ENCODE results near the gene TRABD2A. TPM values are rescaled to one million over a fixed set of nuclear protein-coding genes. Genes with fewer than 3 reads are reported as not detected.
"Not testable (repeated sequence)": the region's sequence is repeated elsewhere in the genome, so short reads cannot be mapped to it uniquely, and the experiment has no call there.

TRABD2A gene
- total RNA-seq, 1 donor from 2014 or later: not detected

DNA sequence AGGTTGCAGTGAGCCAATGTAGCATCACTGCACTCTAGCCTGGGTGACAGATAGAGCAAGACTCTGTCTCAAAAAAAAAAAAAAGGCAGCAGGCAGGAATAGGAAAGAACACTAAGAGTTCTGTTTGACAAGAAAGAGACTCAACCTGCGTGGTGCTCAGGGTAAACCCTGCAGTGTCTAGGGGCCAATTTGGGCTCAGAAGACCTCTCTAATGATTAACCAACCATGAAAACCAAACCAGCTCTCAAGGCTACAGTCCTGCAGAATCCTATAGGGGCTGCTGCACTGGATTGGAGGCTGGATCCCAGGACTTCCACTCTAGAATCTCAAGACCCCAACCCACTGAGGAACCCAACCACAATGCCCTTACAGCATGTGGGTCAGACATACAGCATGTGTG lies 2.4 kb downstream of the TRABD2A start:
- Mint-ChIP-seq H3K27me3 (ENCODE audit: unreplicated experiment) (peaks cover 26% of the 10 kb centered on the region), H3K27ac (ENCODE audit: unreplicated experiment) (no peak overlapping the region), H3K4me3 (ENCODE audit: unreplicated experiment) (no peak overlapping the region), H3K36me3 (ENCODE audit: unreplicated experiment) (peaks cover 8% of the 10 kb centered on the region), H3K4me1 (ENCODE audit: low read depth, unreplicated experiment) (peaks cover 12% of the 10 kb centered on the region), H3K9me3 (ENCODE audit: unreplicated experiment) (peaks cover 8% of the 10 kb centered on the region)
- TF ChIP-seq, protein P1, sequence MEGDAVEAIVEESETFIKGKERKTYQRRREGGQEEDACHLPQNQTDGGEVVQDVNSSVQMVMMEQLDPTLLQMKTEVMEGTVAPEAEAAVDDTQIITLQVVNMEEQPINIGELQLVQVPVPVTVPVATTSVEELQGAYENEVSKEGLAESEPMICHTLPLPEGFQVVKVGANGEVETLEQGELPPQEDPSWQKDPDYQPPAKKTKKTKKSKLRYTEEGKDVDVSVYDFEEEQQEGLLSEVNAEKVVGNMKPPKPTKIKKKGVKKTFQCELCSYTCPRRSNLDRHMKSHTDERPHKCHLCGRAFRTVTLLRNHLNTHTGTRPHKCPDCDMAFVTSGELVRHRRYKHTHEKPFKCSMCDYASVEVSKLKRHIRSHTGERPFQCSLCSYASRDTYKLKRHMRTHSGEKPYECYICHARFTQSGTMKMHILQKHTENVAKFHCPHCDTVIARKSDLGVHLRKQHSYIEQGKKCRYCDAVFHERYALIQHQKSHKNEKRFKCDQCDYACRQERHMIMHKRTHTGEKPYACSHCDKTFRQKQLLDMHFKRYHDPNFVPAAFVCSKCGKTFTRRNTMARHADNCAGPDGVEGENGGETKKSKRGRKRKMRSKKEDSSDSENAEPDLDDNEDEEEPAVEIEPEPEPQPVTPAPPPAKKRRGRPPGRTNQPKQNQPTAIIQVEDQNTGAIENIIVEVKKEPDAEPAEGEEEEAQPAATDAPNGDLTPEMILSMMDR (IDR thresholded peaks at IDR 0.05; ENCODE audit: partially characterized antibody, unreplicated experiment): no peak
- no peak for DNase-seq

DNA sequence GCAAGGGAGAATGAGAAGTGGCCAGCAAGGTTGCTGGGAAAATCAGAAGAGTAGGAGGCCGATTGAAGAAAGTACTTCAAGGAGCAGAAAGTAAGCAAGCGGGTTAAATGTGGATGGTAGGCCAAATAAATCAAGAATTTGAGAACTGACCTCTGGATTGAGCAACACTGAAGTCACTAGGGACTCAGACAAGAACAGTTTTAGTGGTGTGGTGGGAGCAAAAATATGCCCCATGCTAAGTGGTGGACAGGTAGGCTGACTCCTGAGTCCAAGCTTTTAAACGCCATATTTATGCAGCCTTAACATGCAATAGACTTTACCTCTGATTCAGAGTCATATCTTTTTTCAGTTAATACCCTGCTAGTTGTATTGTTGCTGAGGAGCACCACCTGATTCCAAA lies 4.5 kb downstream of the TRABD2A start:
- Mint-ChIP-seq H3K27me3 (ENCODE audit: unreplicated experiment) (peaks cover 16% of the 10 kb centered on the region), H3K36me3 (ENCODE audit: unreplicated experiment) (peaks cover 8% of the 10 kb centered on the region), H3K4me1 (ENCODE audit: low read depth, unreplicated experiment) (peaks cover 6% of the 10 kb centered on the region), H3K27ac (ENCODE audit: unreplicated experiment) (no peak overlapping the region), H3K9me3 (ENCODE audit: unreplicated experiment) (peaks cover 8% of the 10 kb centered on the region), H3K4me3 (ENCODE audit: unreplicated experiment) (no peak overlapping the region)
- DNase-seq: no peak
- TF ChIP-seq, protein P1 (IDR thresholded peaks at IDR 0.05; ENCODE audit: partially characterized antibody, unreplicated experiment): no peak

DNA sequence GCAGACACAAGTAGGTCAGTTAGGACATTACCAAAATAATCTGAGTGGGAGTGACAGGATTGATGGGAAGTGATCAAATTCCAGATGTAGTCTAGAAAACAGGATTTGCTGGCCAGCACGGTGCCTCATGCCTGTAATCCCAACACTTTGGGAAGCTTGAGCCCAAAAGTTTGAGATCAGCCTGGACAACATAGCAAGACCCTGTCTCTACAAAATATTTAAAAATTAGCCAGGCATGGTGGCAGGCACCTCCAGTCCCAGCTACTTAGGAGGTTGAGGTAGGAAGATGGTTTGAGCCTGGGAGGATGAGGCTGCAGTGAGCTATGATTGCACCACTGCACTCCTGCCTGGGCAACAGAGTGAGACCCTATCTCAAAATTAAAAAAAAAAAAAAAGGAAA lies 5.3 kb downstream of the TRABD2A start:
- H3K4me3 Mint-ChIP-seq (ENCODE audit: unreplicated experiment); DNase-seq; H3K4me1 Mint-ChIP-seq (ENCODE audit: low read depth, unreplicated experiment); H3K27ac Mint-ChIP-seq (ENCODE audit: unreplicated experiment); H3K9me3 Mint-ChIP-seq (ENCODE audit: unreplicated experiment); H3K36me3 Mint-ChIP-seq (ENCODE audit: unreplicated experiment): not testable (repeated sequence)
- H3K27me3 Mint-ChIP-seq (ENCODE audit: unreplicated experiment): peaks cover 14% of the 10 kb centered on the region

DNA sequence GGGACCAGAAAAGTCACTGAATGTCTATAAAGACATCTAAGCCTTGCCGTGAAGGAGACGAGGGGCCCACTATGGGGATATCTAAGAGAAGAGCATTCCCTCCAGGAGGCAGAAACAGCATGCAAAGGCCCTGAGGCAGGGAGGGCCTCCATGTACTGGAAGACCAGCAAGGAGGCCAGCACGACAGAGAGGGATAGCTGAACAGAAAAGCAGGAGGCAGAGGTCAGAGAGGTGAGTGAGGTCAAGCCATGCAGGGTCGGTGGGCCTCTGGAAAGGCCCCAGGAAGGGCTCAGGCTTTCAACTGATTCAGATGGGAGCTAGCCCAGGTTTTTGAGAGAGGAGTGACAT lies 5.7 kb downstream of the TRABD2A start:
- Mint-ChIP-seq H3K9me3 (ENCODE audit: unreplicated experiment) (peaks cover 8% of the 10 kb centered on the region), H3K4me3 (ENCODE audit: unreplicated experiment) (no peak overlapping the region), H3K36me3 (ENCODE audit: unreplicated experiment) (peaks cover 8% of the 10 kb centered on the region), H3K27me3 (ENCODE audit: unreplicated experiment) (peaks cover 14% of the 10 kb centered on the region), H3K27ac (ENCODE audit: unreplicated experiment) (no peak overlapping the region), H3K4me1 (ENCODE audit: low read depth, unreplicated experiment) (peaks cover 1% of the 10 kb centered on the region)
- no peak for DNase-seq
- TF ChIP-seq, protein P1 (IDR thresholded peaks at IDR 0.05; ENCODE audit: partially characterized antibody, unreplicated experiment): no peak

DNA sequence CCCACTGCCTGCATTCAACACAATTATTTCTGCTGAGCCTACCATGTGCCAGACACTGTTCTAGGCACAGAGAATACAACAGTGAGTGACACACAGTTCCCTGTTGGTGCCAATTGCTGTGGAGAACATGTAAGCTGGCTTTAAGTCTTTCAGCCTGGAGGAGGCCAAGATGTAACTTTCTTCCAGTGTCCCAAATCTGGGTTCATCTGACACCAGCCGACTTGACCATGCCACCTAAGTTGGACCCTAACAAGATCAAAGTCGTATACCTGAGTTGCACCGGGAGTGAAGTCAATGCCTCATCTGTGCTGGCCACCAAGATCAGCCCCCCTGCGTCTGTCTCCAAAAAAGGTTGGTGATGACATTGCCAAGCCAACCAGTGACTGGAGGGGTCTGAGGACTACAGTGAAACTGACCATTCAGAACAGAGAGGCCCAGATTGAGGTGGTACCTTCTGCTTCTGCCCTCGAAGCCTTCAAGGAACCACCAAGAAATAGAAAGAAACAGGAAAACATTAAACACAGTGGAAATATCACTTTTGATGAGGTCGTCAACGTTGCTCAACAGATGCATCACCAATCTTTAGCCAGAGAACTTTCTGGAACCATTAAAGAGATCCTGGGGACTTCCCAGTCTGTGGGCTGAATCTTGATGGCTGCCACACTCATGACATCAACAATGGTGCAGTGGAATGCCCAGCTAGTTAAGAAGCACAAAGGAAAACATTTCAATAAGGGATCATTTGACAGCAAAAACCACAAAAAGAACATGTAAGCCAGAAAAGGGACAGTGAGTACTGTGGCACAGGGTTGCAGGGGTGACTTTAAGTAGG lies 6.3 kb downstream of the TRABD2A start:
- peaks cover 8% of the 10 kb centered on the region for H3K36me3 Mint-ChIP-seq (ENCODE audit: unreplicated experiment)
- TF ChIP-seq, protein P1 (IDR thresholded peaks at IDR 0.05; ENCODE audit: partially characterized antibody, unreplicated experiment): no peak
- no peak for DNase-seq
- no peak overlapping the region for H3K4me3 Mint-ChIP-seq (ENCODE audit: unreplicated experiment)
- H3K27ac Mint-ChIP-seq (ENCODE audit: unreplicated experiment): no peak overlapping the region
- H3K27me3 Mint-ChIP-seq (ENCODE audit: unreplicated experiment): peaks cover 14% of the 10 kb centered on the region
- peaks cover 8% of the 10 kb centered on the region for H3K9me3 Mint-ChIP-seq (ENCODE audit: unreplicated experiment)
- no peaks in the 10 kb centered on the region for H3K4me1 Mint-ChIP-seq (ENCODE audit: low read depth, unreplicated experiment)
